Panc1 (cell line): ENCODE results near the gene RFX8. TPM values are rescaled to one million over a fixed set of nuclear protein-coding genes. Genes with fewer than 3 reads are reported as not detected.

Source experiments
- ATAC-seq: fragments of 200-7000 bp; cut with Tn5 transposase; 2 replicates; pipeline ENCODE4 v1.9.1; 2020; ENCODE audit warnings: mild to moderate bottlenecking, moderate library complexity
- BruUV-seq: library from RNA; stranded (reverse); fragments of 400-500 nt; replicated peaks from 2 replicates; lab custom pipeline; 2021; lab: Mats Ljungman, UMichigan
- CTCF ChIA-PET: fragments of 300-600 bp; sonication (Branson Sonifier 250); formaldehyde crosslinking; loops from one replicate; lab custom pipeline; 2022; ENCODE audit warnings: antibody characterized with exemption; lab: Charles Lee
- POLR2A ChIA-PET: fragments of 300-600 bp; sonication (Branson Sonifier 250); formaldehyde crosslinking; loops from one replicate; lab custom pipeline; 2022; ENCODE audit warnings: antibody characterized with exemption; lab: Charles Lee
- DNase-seq: peaks from one replicate; pipeline ENCODE4 v3.0.0-alpha.2; 2010; ENCODE audit warnings: low read depth, low spot score
- H3K27ac ChIP-seq: 2 replicates; pipeline ENCODE4 v1.5.1; 2011; ENCODE audit warnings: mild to moderate bottlenecking, low read length, inconsistent platforms
- H3K27me3 ChIP-seq: fragments of 200-500 bp; sonication (Bioruptor generic); 2 replicates; pipeline ENCODE4 v1.6.0; 2014; ENCODE audit warnings: low read length, inconsistent platforms; ENCODE audit not compliant: control insufficient read depth, insufficient read depth
- H3K36me3 ChIP-seq: fragments of 200-500 bp; sonication (Bioruptor generic); 2 replicates; pipeline ENCODE4 v1.5.1; 2014; ENCODE audit warnings: inconsistent platforms, mild to moderate bottlenecking, low read length, moderate library complexity; ENCODE audit not compliant: control insufficient read depth, insufficient read depth
- H3K4me1 ChIP-seq: 2 replicates; pipeline ENCODE4 v1.5.1; 2011; ENCODE audit warnings: inconsistent platforms, mild to moderate bottlenecking, low read length, moderate library complexity; ENCODE audit not compliant: control insufficient read depth, insufficient read depth
- H3K4me3 ChIP-seq, 2 experiments: 2 replicates each; pipeline ENCODE4 v1.5.1; 2011 to 2012; ENCODE audit warnings: low read depth in 2 of 2, low read length in 2 of 2, mild to moderate bottlenecking in 2 of 2, inconsistent platforms in 1 of 2, moderate library complexity in 1 of 2
- H3K9me3 ChIP-seq: fragments of 200-500 bp; sonication (Bioruptor generic); 2 replicates; pipeline ENCODE4 v1.5.1; 2014; ENCODE audit warnings: low read depth, mild to moderate bottlenecking, inconsistent platforms, low read length, moderate library complexity; ENCODE audit not compliant: control insufficient read depth, insufficient read depth
- POLR2AphosphoS5 ChIP-seq: IDR thresholded peaks from 2 replicates; pipeline ENCODE4 v1.6.1; 2012; ENCODE audit warnings: mild to moderate bottlenecking, low read depth, low read length, moderate library complexity
- REST ChIP-seq, 2 experiments: IDR thresholded peaks; 2 replicates each; pipeline ENCODE4 v1.6.1; 2011 to 2012; ENCODE audit warnings: low read depth in 2 of 2, control low read depth in 1 of 2, low read length in 1 of 2, mild to moderate bottlenecking in 1 of 2, moderate library complexity in 1 of 2; ENCODE audit not compliant: insufficient read depth in 1 of 2
- SIN3A ChIP-seq: IDR thresholded peaks from 2 replicates; pipeline ENCODE4 v1.6.1; 2012; ENCODE audit warnings: low read depth, mild to moderate bottlenecking, low read length, moderate library complexity, borderline replicate concordance; ENCODE audit not compliant: insufficient read depth
- TCF7L2 ChIP-seq: IDR thresholded peaks from 2 replicates; pipeline ENCODE4 v1.6.1; 2011; ENCODE audit warnings: mild to moderate bottlenecking, low read depth, low read length, inconsistent platforms
- in situ Hi-C: cut with HindIII; loops from 2 replicates; pipeline ENCODE4 v1.10.0; 2016; ENCODE audit warnings: low sequenced_read_pairs, low pct_unique_long_range_greater_than_20kb
- intact Hi-C: fragments of 100-400 bp; cut with micrococcal nuclease; formaldehyde crosslinking; loops from one replicate; pipeline ENCODE4 v1.10.0; 2022; ENCODE audit not compliant: unreplicated experiment
- total RNA-seq: library from RNA; stranded (reverse); gene quantifications from one replicate; pipeline ENCODE4 v1.2.1, GENCODE V29; 2021; ENCODE audit not compliant: unreplicated experiment
- TF ChIP-seq, protein P1 (sequence below): fragments of 450-650 bp; IDR thresholded peaks from 2 replicates; pipeline ENCODE4 v1.5.1; 2017; ENCODE audit warnings: mild to moderate bottlenecking

RFX8 gene
- total RNA-seq, 1 experiment from 2014 or later = not detected

DNA sequence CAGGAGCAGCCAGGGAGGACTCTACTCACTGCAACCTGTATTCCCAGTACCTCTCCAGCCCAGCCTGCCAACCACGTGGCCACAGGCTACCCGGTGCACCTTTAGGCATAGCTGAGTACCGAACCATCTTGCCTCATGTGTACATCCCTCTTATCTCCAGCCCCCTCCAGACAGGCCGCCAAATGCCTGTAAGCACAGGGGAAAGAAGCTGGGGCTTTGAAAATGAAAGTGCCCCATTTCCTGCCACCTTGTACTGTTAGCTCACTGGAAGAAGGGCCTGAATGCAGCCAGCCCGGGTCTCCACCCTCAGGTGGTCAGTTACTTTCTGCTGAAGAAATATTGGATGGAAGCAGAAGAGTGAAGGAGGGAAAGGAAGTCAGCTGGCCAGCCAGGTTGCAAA lies 27.2 kb upstream of the RFX8 start:
- no peaks in the 10 kb centered on the region for H3K36me3 ChIP-seq
- no peak overlapping the region for H3K27ac ChIP-seq
- ChIA-PET CTCF (no interaction called here), POLR2A (no interaction called here)
- 0 out of 2 replicates have a peak, but pooled peaks have one; percentile 34 for ATAC-seq
- no peaks in the 10 kb centered on the region for H3K4me1 ChIP-seq
- no peak for TF ChIP-seq POLR2AphosphoS5
- TF ChIP-seq, protein P1, sequence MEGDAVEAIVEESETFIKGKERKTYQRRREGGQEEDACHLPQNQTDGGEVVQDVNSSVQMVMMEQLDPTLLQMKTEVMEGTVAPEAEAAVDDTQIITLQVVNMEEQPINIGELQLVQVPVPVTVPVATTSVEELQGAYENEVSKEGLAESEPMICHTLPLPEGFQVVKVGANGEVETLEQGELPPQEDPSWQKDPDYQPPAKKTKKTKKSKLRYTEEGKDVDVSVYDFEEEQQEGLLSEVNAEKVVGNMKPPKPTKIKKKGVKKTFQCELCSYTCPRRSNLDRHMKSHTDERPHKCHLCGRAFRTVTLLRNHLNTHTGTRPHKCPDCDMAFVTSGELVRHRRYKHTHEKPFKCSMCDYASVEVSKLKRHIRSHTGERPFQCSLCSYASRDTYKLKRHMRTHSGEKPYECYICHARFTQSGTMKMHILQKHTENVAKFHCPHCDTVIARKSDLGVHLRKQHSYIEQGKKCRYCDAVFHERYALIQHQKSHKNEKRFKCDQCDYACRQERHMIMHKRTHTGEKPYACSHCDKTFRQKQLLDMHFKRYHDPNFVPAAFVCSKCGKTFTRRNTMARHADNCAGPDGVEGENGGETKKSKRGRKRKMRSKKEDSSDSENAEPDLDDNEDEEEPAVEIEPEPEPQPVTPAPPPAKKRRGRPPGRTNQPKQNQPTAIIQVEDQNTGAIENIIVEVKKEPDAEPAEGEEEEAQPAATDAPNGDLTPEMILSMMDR = no peak
- no peak for TF ChIP-seq TCF7L2
- no peak for TF ChIP-seq SIN3A
- no peak for TF ChIP-seq REST (IDR thresholded peaks at IDR 0.05; ENCODE audit: insufficient read depth in 1 of 2, low read depth in 2 of 2, low read length in 1 of 2)
- no peaks in the 10 kb centered on the region for H3K9me3 ChIP-seq
- in situ Hi-C loops = no loop called here
- BruUV-seq = no TSS peak
- DNase-seq = no peak
- H3K27me3 ChIP-seq = no peaks in the 10 kb centered on the region; the same call in 1 of the 2 replicates
- H3K4me3 ChIP-seq = no peak overlapping the region
- intact Hi-C loops = no loop called here

- CTCF ChIA-PET = interaction anchor here (0.6 kb wide), 1 partner anchor 114 kb away, joined by 7 read pairs; no protein-coding TSS in a partner anchor
- H3K27me3 ChIP-seq = no peaks in the 10 kb centered on the region; the same call in 1 of the 2 replicates
- POLR2A ChIA-PET = no interaction called here
- TF ChIP-seq POLR2AphosphoS5 (no peak), SIN3A (no peak), TCF7L2 (no peak), REST (IDR thresholded peaks at IDR 0.05; ENCODE audit: insufficient read depth in 1 of 2, low read depth in 2 of 2, low read length in 1 of 2) (no peak)
- TF ChIP-seq, protein P1 = no peak
- H3K4me3 ChIP-seq = no peak overlapping the region
- intact Hi-C loops = no loop called here
- BruUV-seq = no TSS peak
- H3K36me3 ChIP-seq = no peaks in the 10 kb centered on the region
- no peaks in the 10 kb centered on the region for H3K9me3 ChIP-seq
- DNase-seq = no peak
- no peak overlapping the region for H3K27ac ChIP-seq
- no peaks in the 10 kb centered on the region for H3K4me1 ChIP-seq
- in situ Hi-C loops = no loop called here
- no peak for ATAC-seq
Observed at GRCh38 chr2:101501443-101501842, 26.5 kb upstream of the RFX8 start.
